Measurements from ENCODE around the gene ZCCHC17. TPM values are rescaled to one million over a fixed set of nuclear protein-coding genes. Genes with fewer than 3 reads are reported as not detected.

ZCCHC17 gene
- total RNA-seq, 1 experiment from 2014 or later = 24.1 TPM

DNA sequence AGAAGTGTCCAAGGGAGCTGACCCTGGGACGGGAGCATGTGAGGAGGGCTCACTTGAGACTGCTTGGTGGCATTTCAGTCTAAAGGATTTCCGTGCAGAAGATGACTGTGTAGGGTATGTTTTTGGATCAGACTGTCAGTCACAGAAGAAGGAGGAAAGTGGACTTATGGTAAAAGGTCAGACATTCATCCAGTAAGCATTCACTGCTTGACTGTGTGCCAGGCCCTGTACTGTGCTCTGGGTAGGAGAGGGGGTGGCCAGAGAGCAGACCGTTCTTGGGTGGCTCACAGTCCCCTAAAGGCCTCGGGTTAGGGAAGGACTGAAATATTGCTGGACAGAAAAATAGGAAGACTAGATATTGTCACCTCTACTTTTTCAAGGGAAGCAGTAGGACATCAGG is 114.0 kb downstream of the ZCCHC17 start:
- Mint-ChIP-seq H3K27me3 (ENCODE audit: insufficient read depth, unreplicated experiment) (no peaks in the 10 kb centered on the region), H3K36me3 (ENCODE audit: insufficient read depth, unreplicated experiment) (no peaks in the 10 kb centered on the region), H3K9me3 (ENCODE audit: unreplicated experiment) (no peaks in the 10 kb centered on the region), H3K27ac (ENCODE audit: unreplicated experiment) (no peak overlapping the region), H3K4me3 (ENCODE audit: unreplicated experiment) (no peak overlapping the region), H3K4me1 (ENCODE audit: low read depth, unreplicated experiment) (peaks cover 7% of the 10 kb centered on the region)
- H3K4me3 ChIP-seq (ENCODE audit: low read depth, low read length) = no peak overlapping the region
- H3K27me3 ChIP-seq (replicated peaks; ENCODE audit: control insufficient read depth, insufficient read depth, low read length) = no peaks in the 10 kb centered on the region
- no peaks in the 10 kb centered on the region for H3K36me3 ChIP-seq (ENCODE audit: control insufficient read depth, insufficient read depth, low read length)
- DNase-seq = no peak
- ChIA-PET POLR2A (no interaction called here), CTCF (no interaction called here)
- intact Hi-C loops (cut with micrococcal nuclease; ENCODE audit: unreplicated experiment) = no loop called here
- TF ChIP-seq, protein P1, sequence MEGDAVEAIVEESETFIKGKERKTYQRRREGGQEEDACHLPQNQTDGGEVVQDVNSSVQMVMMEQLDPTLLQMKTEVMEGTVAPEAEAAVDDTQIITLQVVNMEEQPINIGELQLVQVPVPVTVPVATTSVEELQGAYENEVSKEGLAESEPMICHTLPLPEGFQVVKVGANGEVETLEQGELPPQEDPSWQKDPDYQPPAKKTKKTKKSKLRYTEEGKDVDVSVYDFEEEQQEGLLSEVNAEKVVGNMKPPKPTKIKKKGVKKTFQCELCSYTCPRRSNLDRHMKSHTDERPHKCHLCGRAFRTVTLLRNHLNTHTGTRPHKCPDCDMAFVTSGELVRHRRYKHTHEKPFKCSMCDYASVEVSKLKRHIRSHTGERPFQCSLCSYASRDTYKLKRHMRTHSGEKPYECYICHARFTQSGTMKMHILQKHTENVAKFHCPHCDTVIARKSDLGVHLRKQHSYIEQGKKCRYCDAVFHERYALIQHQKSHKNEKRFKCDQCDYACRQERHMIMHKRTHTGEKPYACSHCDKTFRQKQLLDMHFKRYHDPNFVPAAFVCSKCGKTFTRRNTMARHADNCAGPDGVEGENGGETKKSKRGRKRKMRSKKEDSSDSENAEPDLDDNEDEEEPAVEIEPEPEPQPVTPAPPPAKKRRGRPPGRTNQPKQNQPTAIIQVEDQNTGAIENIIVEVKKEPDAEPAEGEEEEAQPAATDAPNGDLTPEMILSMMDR (IDR thresholded peaks at IDR 0.05; ENCODE audit: insufficient read depth in 1 of 2, low read depth in 1 of 2, low read length in 1 of 2, severe bottlenecking in 1 of 2, unreplicated experiment in 1 of 2) = no peak
- BruUV-seq (replicated peaks) = no TSS peak
- 0 out of 2 replicates have a peak, but pooled peaks cover 6% of the 10 kb centered on the region for H3K4me1 ChIP-seq
- H3K9me3 ChIP-seq = no peaks in the 10 kb centered on the region

DNA sequence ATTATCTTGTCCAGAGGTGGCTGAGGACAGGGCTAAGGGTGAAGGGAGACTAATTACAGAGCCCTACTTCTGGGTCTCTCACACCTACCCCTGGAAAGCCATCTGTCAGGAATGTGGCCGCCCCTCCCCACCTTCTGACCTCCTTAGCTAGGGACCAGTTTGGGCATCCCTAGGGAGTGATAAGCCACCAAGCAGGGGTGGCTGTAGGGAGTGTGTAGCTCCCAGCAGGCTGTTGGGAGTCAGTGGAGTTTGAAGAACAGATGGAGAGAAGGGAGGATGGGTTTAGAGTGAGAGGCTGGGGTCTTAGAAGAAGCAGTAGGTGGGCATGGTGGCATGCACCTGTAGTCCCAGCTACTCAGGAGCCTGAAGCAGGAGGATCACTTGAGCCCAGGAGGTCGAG is 115.4 kb downstream of the ZCCHC17 start:
- peaks cover 7% of the 10 kb centered on the region for H3K4me1 Mint-ChIP-seq (ENCODE audit: low read depth, unreplicated experiment)
- intact Hi-C loops (cut with micrococcal nuclease; ENCODE audit: unreplicated experiment) = no loop called here
- no peaks in the 10 kb centered on the region for H3K9me3 Mint-ChIP-seq (ENCODE audit: unreplicated experiment)
- H3K27me3 Mint-ChIP-seq (ENCODE audit: insufficient read depth, unreplicated experiment) = no peaks in the 10 kb centered on the region
- ChIA-PET POLR2A (no interaction called here), CTCF (no interaction called here)
- no peak overlapping the region for H3K27ac Mint-ChIP-seq (ENCODE audit: unreplicated experiment)
- no peak for DNase-seq
- H3K9me3 ChIP-seq = no peaks in the 10 kb centered on the region
- peaks cover 6% of the 10 kb centered on the region; the same call in 1 of the 2 replicates for H3K4me1 ChIP-seq
- H3K36me3 ChIP-seq (ENCODE audit: control insufficient read depth, insufficient read depth, low read length) = no peaks in the 10 kb centered on the region
- H3K27me3 ChIP-seq (replicated peaks; ENCODE audit: control insufficient read depth, insufficient read depth, low read length) = no peaks in the 10 kb centered on the region
- H3K4me3 ChIP-seq (ENCODE audit: low read depth, low read length) = no peak overlapping the region; the same call in 1 of the 2 replicates
- no peaks in the 10 kb centered on the region for H3K36me3 Mint-ChIP-seq (ENCODE audit: insufficient read depth, unreplicated experiment)
- peak overlapping the region; percentile 98 for H3K4me3 Mint-ChIP-seq (ENCODE audit: unreplicated experiment)
- no TSS peak for BruUV-seq (replicated peaks)
- TF ChIP-seq, protein P1 (IDR thresholded peaks at IDR 0.05; ENCODE audit: insufficient read depth in 1 of 2, low read depth in 1 of 2, low read length in 1 of 2, severe bottlenecking in 1 of 2, unreplicated experiment in 1 of 2) = no peak

DNA sequence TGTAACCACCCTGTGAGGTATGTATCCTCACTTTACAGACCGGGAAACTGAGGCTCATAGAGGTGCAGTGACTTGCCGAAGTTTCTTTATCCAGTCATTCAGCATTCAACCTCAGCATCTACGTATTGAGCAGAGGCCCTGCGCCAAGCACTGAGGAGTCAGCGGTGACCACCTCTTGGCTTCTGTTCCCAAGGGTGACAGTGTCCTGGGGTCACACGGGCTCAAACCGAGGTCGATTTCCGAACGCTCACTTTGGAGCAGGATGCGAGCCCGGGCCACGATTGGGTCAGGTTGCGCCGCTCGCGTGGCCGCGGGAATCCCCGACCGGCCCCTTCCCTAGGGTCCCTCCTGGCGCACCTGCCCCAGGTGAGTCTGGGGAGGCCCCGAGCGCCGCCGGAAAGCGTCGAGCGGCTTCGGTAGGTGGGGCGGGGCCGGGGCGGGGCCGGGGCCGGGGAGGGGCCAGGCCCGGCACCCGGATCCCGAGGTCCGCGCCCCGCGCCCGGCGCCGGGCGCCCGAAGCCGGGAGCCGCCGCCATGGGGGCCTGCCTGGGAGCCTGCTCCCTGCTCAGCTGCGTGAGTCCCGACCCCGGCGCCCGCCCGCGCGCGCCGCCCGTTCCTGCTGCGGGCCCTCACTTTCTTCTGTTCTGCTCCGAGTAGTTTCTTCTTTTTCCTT is 116.0 kb downstream of the ZCCHC17 start, which contains the start of gene SERINC2:
Gene SERINC2, plus strand, starts transcription at position 482 of the 673 bp plus-strand sequence. Its CDS starts 53 bp downstream, at position 535.
- intact Hi-C loops (cut with micrococcal nuclease; ENCODE audit: unreplicated experiment) = no loop called here
- Histone ChIP-seq H3K9me3 (no peaks in the 10 kb centered on the region), H3K36me3 (ENCODE audit: control insufficient read depth, insufficient read depth, low read length) (no peaks in the 10 kb centered on the region), H3K27me3 (replicated peaks; ENCODE audit: control insufficient read depth, insufficient read depth, low read length) (no peaks in the 10 kb centered on the region), H3K4me1 (peaks cover 6% of the 10 kb centered on the region; the same call in 1 of the 2 replicates), H3K4me3 (ENCODE audit: low read depth, low read length) (peak within 1 kb of the TSS; percentile 73)
- H3K9me3 Mint-ChIP-seq (ENCODE audit: unreplicated experiment) = no peaks in the 10 kb centered on the region
- CTCF ChIA-PET = interaction anchor here (0.6 kb wide), 1 partner anchor 136 kb away, joined by 4 read pairs; no protein-coding TSS in a partner anchor
- no TSS peak for BruUV-seq (replicated peaks)
- H3K27me3 Mint-ChIP-seq (ENCODE audit: insufficient read depth, unreplicated experiment) = no peaks in the 10 kb centered on the region
- peak within 1 kb of the TSS; percentile 79 for H3K27ac Mint-ChIP-seq (ENCODE audit: unreplicated experiment)
- H3K4me3 Mint-ChIP-seq (ENCODE audit: unreplicated experiment) = peak within 1 kb of the TSS; percentile 98
- POLR2A ChIA-PET = interaction anchor here (1.3 kb wide), 1 partner anchor 39 kb away, joined by 4 read pairs; no protein-coding TSS in a partner anchor
- peak in 1 of 2 experiments; percentile 67 for DNase-seq
- no peaks in the 10 kb centered on the region for H3K36me3 Mint-ChIP-seq (ENCODE audit: insufficient read depth, unreplicated experiment)
- TF ChIP-seq, protein P1 (IDR thresholded peaks at IDR 0.05; ENCODE audit: insufficient read depth in 1 of 2, low read depth in 1 of 2, low read length in 1 of 2, severe bottlenecking in 1 of 2, unreplicated experiment in 1 of 2) = no peak
- H3K4me1 Mint-ChIP-seq (ENCODE audit: low read depth, unreplicated experiment) = peaks cover 7% of the 10 kb centered on the region

All from Caco-2 (cell line).